Activated B cell treated with CpG ODN at 0.5 μM for 24 hours (primary cell): ENCODE results near the gene PLA2R1. TPM values are rescaled to one million over a fixed set of nuclear protein-coding genes. Genes with fewer than 3 reads are reported as not detected.

ENCODE experiments used
- ATAC-seq: fragments of 200-7000 bp; cut with Tn5 transposase; one replicate; pipeline ENCODE4 v1.10.0; 2021; ENCODE audit warnings: low read depth, mild to moderate bottlenecking, moderate library complexity
- CTCF ChIA-PET: fragments of 350-600 bp; sonication (Branson Sonifier 250); formaldehyde crosslinking; loops from one replicate; lab custom pipeline; 2021; ENCODE audit warnings: antibody characterized with exemption; lab: Charles Lee
- POLR2A ChIA-PET: fragments of 350-600 bp; sonication (Branson Sonifier 250); formaldehyde crosslinking; loops from one replicate; lab custom pipeline; 2021; ENCODE audit warnings: antibody characterized with exemption; lab: Charles Lee
- DNase-seq: peaks from one replicate; pipeline ENCODE4 v3.0.0; 2022
- H3K27ac Mint-ChIP-seq: one replicate; pipeline ENCODE4 v1.8.0; 2020; ENCODE audit warnings: mixed read lengths
- H3K27me3 Mint-ChIP-seq: one replicate; pipeline ENCODE4 v1.8.0; 2021; ENCODE audit warnings: mixed read lengths
- H3K36me3 Mint-ChIP-seq: one replicate; pipeline ENCODE4 v1.8.0; 2021; ENCODE audit warnings: low read depth, mixed read lengths
- H3K4me1 Mint-ChIP-seq: one replicate; pipeline ENCODE4 v1.8.0; 2021; ENCODE audit warnings: mixed read lengths
- H3K4me3 Mint-ChIP-seq: one replicate; pipeline ENCODE4 v1.8.0; 2020; ENCODE audit warnings: mild to moderate bottlenecking, mixed read lengths
- H3K9me3 Mint-ChIP-seq: one replicate; pipeline ENCODE4 v1.8.0; 2020; ENCODE audit warnings: mixed read lengths
- intact Hi-C: fragments of 100-400 bp; cut with micrococcal nuclease; formaldehyde crosslinking; loops from one replicate; pipeline ENCODE4 v1.15.1; 2024
- total RNA-seq: library from RNA; stranded (reverse); gene quantifications from 2 replicates; pipeline ENCODE4 v1.2.3, GENCODE V29; 2022
- TF ChIP-seq, protein P1 (sequence below): fragments of 200-600 bp; IDR thresholded peaks from one replicate; pipeline ENCODE4 v1.8.0; 2022; ENCODE audit warnings: antibody characterized with exemption, mild to moderate bottlenecking

Gene PLA2R1
- total RNA-seq, 1 donor from 2014 or later = not detected

GRCh38 chr2:160092445-160092844 is 30.0 kb upstream of the PLA2R1 start:
- TF ChIP-seq, protein P1, sequence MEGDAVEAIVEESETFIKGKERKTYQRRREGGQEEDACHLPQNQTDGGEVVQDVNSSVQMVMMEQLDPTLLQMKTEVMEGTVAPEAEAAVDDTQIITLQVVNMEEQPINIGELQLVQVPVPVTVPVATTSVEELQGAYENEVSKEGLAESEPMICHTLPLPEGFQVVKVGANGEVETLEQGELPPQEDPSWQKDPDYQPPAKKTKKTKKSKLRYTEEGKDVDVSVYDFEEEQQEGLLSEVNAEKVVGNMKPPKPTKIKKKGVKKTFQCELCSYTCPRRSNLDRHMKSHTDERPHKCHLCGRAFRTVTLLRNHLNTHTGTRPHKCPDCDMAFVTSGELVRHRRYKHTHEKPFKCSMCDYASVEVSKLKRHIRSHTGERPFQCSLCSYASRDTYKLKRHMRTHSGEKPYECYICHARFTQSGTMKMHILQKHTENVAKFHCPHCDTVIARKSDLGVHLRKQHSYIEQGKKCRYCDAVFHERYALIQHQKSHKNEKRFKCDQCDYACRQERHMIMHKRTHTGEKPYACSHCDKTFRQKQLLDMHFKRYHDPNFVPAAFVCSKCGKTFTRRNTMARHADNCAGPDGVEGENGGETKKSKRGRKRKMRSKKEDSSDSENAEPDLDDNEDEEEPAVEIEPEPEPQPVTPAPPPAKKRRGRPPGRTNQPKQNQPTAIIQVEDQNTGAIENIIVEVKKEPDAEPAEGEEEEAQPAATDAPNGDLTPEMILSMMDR = no peak
- ChIA-PET POLR2A (no interaction called here), CTCF (interaction anchor here (1.1 kb wide), 1 partner anchor 18 kb away, joined by 3 read pairs; no protein-coding TSS in a partner anchor)
- intact Hi-C loops = no loop called here
- H3K27ac Mint-ChIP-seq = no peak overlapping the region
- peaks cover 38% of the 10 kb centered on the region for H3K9me3 Mint-ChIP-seq
- ATAC-seq = no peak
- no peaks in the 10 kb centered on the region for H3K4me1 Mint-ChIP-seq
- H3K27me3 Mint-ChIP-seq = peaks cover 9% of the 10 kb centered on the region
- DNase-seq = no peak
- H3K4me3 Mint-ChIP-seq = no peak overlapping the region
- H3K36me3 Mint-ChIP-seq = peaks cover 6% of the 10 kb centered on the region

GRCh38 chr2:160091381-160091780 is 29.0 kb upstream of the PLA2R1 start:
- H3K27me3 Mint-ChIP-seq = peaks cover 9% of the 10 kb centered on the region
- ATAC-seq = no peak
- TF ChIP-seq, protein P1 = no peak
- no peak overlapping the region for H3K4me3 Mint-ChIP-seq
- peaks cover 44% of the 10 kb centered on the region for H3K9me3 Mint-ChIP-seq
- no peak overlapping the region for H3K27ac Mint-ChIP-seq
- CTCF ChIA-PET = no interaction called here
- intact Hi-C loops = no loop called here
- no peak for DNase-seq
- no peaks in the 10 kb centered on the region for H3K4me1 Mint-ChIP-seq
- peaks cover 6% of the 10 kb centered on the region for H3K36me3 Mint-ChIP-seq
- POLR2A ChIA-PET = no interaction called here

DNA sequence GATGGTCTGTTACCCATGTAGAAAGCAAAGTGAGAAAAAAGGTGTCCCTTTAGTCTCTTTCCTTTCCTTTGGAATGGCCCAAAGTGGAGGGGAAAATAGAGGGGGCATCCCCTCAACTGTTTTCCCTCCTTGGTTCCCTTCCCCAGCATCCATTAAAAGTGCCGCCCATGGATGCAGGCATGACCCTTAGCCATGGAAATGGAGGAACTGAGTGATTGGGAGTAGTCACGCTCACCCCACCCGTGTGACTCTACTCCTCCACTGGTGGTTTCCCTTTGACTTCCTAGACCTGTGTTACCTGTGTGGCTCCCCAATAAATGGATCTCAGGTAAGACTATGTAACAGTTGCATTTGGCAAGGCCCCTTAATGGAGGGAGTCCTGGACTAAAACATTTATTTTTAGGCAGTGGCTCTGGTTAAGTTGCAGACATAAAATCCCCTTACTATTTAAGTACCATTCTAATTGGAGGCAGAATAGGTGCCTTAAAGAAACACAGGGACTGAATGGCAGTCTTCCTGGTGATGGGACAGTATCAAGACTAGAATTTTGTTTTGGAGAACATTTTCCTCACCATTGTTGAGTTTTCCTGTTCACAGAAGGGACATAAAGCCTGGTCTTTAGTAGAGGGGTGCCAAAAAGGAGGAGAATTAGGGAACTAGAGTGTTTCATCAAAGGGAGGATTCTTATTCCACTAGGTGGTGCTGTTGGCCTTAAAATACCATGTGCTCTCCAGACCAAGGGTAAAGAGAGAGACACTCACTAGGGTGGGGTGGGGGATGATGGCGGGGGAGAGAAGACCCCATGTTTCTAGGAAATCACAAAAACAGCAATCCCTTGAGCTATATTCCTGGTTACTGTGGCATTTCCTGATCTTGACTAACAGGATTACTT is 25.7 kb upstream of the PLA2R1 start:
- H3K4me3 Mint-ChIP-seq = no peak overlapping the region
- H3K9me3 Mint-ChIP-seq = peaks cover 37% of the 10 kb centered on the region
- POLR2A ChIA-PET = no interaction called here
- ATAC-seq (no peak), DNase-seq (no peak)
- TF ChIP-seq, protein P1 = no peak
- H3K4me1 Mint-ChIP-seq = no peaks in the 10 kb centered on the region
- CTCF ChIA-PET = no interaction called here
- H3K27ac Mint-ChIP-seq = no peak overlapping the region
- H3K27me3 Mint-ChIP-seq = peaks cover 2% of the 10 kb centered on the region
- intact Hi-C loops = no loop called here
- H3K36me3 Mint-ChIP-seq = peaks cover 6% of the 10 kb centered on the region

GRCh38 chr2:160085662-160086061 is 23.2 kb upstream of the PLA2R1 start:
- Mint-ChIP-seq H3K9me3 (peaks cover 40% of the 10 kb centered on the region), H3K4me1 (no peaks in the 10 kb centered on the region), H3K27ac (no peak overlapping the region), H3K36me3 (peaks cover 6% of the 10 kb centered on the region), H3K4me3 (no peak overlapping the region), H3K27me3 (peaks cover 2% of the 10 kb centered on the region)
- intact Hi-C loops = no loop called here
- CTCF ChIA-PET = interaction anchor here (0.6 kb wide), 1 partner anchor 909 kb away, joined by 3 read pairs; no protein-coding TSS in a partner anchor
- POLR2A ChIA-PET = no interaction called here
- DNase-seq (no peak), ATAC-seq (no peak)
- TF ChIP-seq, protein P1 = no peak
